A673 (cell line): ENCODE measurements around the gene FNDC1. TPM values are rescaled to one million over a fixed set of nuclear protein-coding genes. Genes with fewer than 3 reads are reported as not detected.

Source experiments
- BruUV-seq: library from RNA; stranded (reverse); fragments of 400-500 nt; replicated peaks from 2 replicates; lab custom pipeline; 2021; lab: Mats Ljungman, UMichigan
- CTCF ChIA-PET: fragments of 300-600 bp; sonication (Branson Sonifier 250); formaldehyde crosslinking; loops from one replicate; lab custom pipeline; 2022; ENCODE audit warnings: antibody characterized with exemption; lab: Charles Lee
- POLR2A ChIA-PET: fragments of 300-600 bp; sonication (Branson Sonifier 250); formaldehyde crosslinking; loops from one replicate; lab custom pipeline; 2022; ENCODE audit warnings: antibody characterized with exemption; ENCODE audit not compliant: low non-redundant PET; lab: Charles Lee
- DNase-seq: peaks from one replicate; pipeline ENCODE4 v3.0.0-alpha.2; 2015; ENCODE audit warnings: low spot score
- H3K27ac ChIP-seq: fragments of 200-600 bp; sonication (generic); 2 replicates; pipeline ENCODE4 v1.5.1; 2016; ENCODE audit warnings: mixed run types, low read depth, mild to moderate bottlenecking, mixed read lengths, antibody characterized with exemption, low read length; ENCODE audit not compliant: poor library complexity, severe bottlenecking
- H3K27me3 ChIP-seq: fragments of 200-600 bp; sonication (generic); replicated peaks from 2 replicates; pipeline ENCODE4 v1.6.1; 2017; ENCODE audit warnings: mixed run types, low read depth, mild to moderate bottlenecking, mixed read lengths, antibody characterized with exemption, low read length; ENCODE audit not compliant: insufficient read depth, poor library complexity
- H3K36me3 ChIP-seq: fragments of 200-600 bp; sonication (generic); 2 replicates; pipeline ENCODE4 v1.6.1; 2016; ENCODE audit warnings: mixed run types, mild to moderate bottlenecking, mixed read lengths, antibody characterized with exemption, low read length; ENCODE audit not compliant: insufficient read depth, poor library complexity, severe bottlenecking
- H3K4me1 ChIP-seq: fragments of 200-600 bp; sonication (generic); 2 replicates; pipeline ENCODE4 v1.6.1; 2017; ENCODE audit warnings: mixed run types, mild to moderate bottlenecking, mixed read lengths, antibody characterized with exemption, low read length; ENCODE audit not compliant: insufficient read depth, poor library complexity, severe bottlenecking
- H3K4me3 ChIP-seq: fragments of 200-600 bp; sonication (generic); 2 replicates; pipeline ENCODE4 v1.5.1; 2016; ENCODE audit warnings: low read depth, mixed run types, mild to moderate bottlenecking, mixed read lengths, low read length; ENCODE audit not compliant: poor library complexity, severe bottlenecking
- H3K9me3 ChIP-seq: fragments of 200-600 bp; sonication (generic); 2 replicates; pipeline ENCODE4 v1.6.1; 2016; ENCODE audit warnings: mixed run types, low read depth, mild to moderate bottlenecking, mixed read lengths, antibody characterized with exemption, low read length; ENCODE audit not compliant: poor library complexity, severe bottlenecking
- EZH2 ChIP-seq: fragments of 200-600 bp; sonication (generic); IDR thresholded peaks from 2 replicates; pipeline ENCODE4 v1.6.1; 2017; ENCODE audit warnings: borderline replicate concordance, low read depth, mild to moderate bottlenecking, mixed read lengths, antibody characterized with exemption, low read length; ENCODE audit not compliant: poor library complexity, severe bottlenecking
- intact Hi-C: fragments of 100-400 bp; cut with micrococcal nuclease; formaldehyde crosslinking; loops from one replicate; pipeline ENCODE4 v1.10.0; 2022; ENCODE audit not compliant: unreplicated experiment
- total RNA-seq: library from RNA; stranded (reverse); gene quantifications from 2 replicates; pipeline ENCODE4 v1.2.3, GENCODE V29; 2021
- TF ChIP-seq, protein P1 (sequence below): fragments of 300-800, 200-600 bp; sonication (generic); conservative IDR thresholded peaks from 2 replicates; pipeline ENCODE4 v1.5.1; 2017; ENCODE audit warnings: low read depth, mild to moderate bottlenecking, antibody characterized with exemption, low read length, moderate library complexity, mixed read lengths

Gene FNDC1
- total RNA-seq, 1 experiment from 2014 or later = not detected

DNA sequence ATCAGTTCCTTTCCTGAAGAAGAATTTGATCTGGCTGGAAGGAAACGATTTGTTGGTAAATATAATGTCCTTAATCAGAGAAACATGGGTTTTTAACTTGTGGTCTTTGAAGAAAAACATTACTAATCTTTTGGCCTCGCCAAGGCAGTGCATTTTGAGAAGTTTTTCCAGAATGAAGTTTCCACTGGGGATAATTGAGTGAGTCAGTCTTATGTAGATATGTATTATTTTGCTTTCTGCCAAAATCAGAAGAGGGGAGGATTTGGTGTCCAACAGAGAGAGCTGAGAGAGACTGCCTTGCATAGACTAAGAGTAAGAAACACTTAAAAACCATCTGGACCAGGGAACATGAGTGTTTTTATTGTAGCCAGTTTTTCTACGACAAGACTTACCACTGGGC is 79.9 kb downstream of the FNDC1 start:
- H3K27me3 ChIP-seq = no peaks in the 10 kb centered on the region
- no peak overlapping the region for H3K27ac ChIP-seq
- CTCF ChIA-PET = no interaction called here
- peaks cover 5% of the 10 kb centered on the region for H3K4me1 ChIP-seq
- POLR2A ChIA-PET = no interaction called here
- intact Hi-C loops = no loop called here
- TF ChIP-seq, protein P1, sequence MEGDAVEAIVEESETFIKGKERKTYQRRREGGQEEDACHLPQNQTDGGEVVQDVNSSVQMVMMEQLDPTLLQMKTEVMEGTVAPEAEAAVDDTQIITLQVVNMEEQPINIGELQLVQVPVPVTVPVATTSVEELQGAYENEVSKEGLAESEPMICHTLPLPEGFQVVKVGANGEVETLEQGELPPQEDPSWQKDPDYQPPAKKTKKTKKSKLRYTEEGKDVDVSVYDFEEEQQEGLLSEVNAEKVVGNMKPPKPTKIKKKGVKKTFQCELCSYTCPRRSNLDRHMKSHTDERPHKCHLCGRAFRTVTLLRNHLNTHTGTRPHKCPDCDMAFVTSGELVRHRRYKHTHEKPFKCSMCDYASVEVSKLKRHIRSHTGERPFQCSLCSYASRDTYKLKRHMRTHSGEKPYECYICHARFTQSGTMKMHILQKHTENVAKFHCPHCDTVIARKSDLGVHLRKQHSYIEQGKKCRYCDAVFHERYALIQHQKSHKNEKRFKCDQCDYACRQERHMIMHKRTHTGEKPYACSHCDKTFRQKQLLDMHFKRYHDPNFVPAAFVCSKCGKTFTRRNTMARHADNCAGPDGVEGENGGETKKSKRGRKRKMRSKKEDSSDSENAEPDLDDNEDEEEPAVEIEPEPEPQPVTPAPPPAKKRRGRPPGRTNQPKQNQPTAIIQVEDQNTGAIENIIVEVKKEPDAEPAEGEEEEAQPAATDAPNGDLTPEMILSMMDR = no peak
- no peak for TF ChIP-seq EZH2
- H3K4me3 ChIP-seq = no peak overlapping the region
- BruUV-seq = no TSS peak
- no peaks in the 10 kb centered on the region for H3K36me3 ChIP-seq
- no peaks in the 10 kb centered on the region for H3K9me3 ChIP-seq
- no peak for DNase-seq

DNA sequence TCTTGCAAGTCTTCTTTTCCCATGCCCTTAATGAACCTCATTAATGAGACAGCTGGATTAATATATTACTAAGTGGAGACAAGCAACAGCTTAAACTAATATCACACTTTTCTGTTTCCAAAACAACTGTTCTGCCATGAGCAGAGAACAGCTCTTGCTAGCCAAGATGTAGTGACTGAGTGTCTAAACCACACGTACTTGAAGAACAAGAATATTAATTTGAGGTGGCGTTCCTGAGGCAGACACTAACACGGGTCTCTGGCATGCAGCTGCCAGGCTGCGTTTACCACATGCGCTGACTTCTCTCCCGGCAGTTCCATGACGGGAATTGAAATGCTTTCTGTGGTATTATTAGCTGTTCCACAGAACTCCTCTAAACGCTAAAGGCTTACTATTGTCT is 80.6 kb downstream of the FNDC1 start:
- BruUV-seq = no TSS peak
- no peak overlapping the region for H3K4me3 ChIP-seq
- H3K9me3 ChIP-seq = no peaks in the 10 kb centered on the region
- H3K27ac ChIP-seq = no peak overlapping the region
- intact Hi-C loops = no loop called here
- ChIA-PET POLR2A (no interaction called here), CTCF (no interaction called here)
- H3K27me3 ChIP-seq = no peaks in the 10 kb centered on the region
- H3K36me3 ChIP-seq = no peaks in the 10 kb centered on the region
- TF ChIP-seq EZH2 = no peak
- TF ChIP-seq, protein P1 = no peak
- no peak for DNase-seq
- H3K4me1 ChIP-seq = peaks cover 5% of the 10 kb centered on the region

DNA sequence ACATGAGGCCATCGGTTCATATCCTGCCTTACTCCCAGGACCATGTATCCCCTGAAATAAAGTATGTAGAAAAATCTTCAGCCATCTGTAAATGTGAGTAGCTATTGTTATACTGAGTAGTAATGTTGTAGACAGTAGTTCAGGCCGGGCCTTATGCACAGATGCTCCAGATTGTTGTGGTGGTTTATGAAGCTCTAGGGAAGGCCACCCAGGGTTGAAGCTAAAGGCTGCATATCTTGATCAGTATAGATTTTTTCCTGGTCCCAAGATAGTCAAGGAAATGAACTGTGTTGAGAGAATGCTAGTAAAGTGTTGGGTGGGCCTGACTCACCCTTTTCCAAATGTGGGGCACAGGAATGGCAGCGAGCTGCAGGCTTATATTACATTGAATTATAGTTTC is 81.4 kb downstream of the FNDC1 start:
- no peak for DNase-seq
- ChIA-PET POLR2A (interaction anchor here (0.6 kb wide), 1 partner anchor 28 kb away, joined by 8 read pairs; no protein-coding TSS in a partner anchor), CTCF (no interaction called here)
- H3K27ac ChIP-seq = no peak overlapping the region
- peaks cover 5% of the 10 kb centered on the region for H3K4me1 ChIP-seq
- BruUV-seq = no TSS peak
- H3K9me3 ChIP-seq = no peaks in the 10 kb centered on the region
- TF ChIP-seq EZH2 = no peak
- TF ChIP-seq, protein P1 = no peak
- H3K4me3 ChIP-seq = no peak overlapping the region
- intact Hi-C loops = no loop called here
- no peaks in the 10 kb centered on the region for H3K36me3 ChIP-seq
- H3K27me3 ChIP-seq = no peaks in the 10 kb centered on the region
